DND-41 (cell line): Measurements from ENCODE around the gene BRIP1.

ENCODE experiments used
- ATAC-seq: fragments of 200-7000 bp; cut with Tn5 transposase; 3 replicates; pipeline ENCODE4 v1.9.1; 2021; ENCODE audit warnings: low read depth; ENCODE audit not compliant: insufficient read depth
- DNase-seq: peaks from one replicate; pipeline ENCODE4 v3.0.0-alpha.2; 2020
- H2AFZ ChIP-seq: 2 replicates; pipeline ENCODE4 v1.6.0; 2012; ENCODE audit warnings: low read depth, low read length
- H3K27ac ChIP-seq: 2 replicates; pipeline ENCODE4 v1.5.1; 2012; ENCODE audit warnings: low read length, inconsistent platforms
- H3K27me3 ChIP-seq: fragments of 200-600 bp; sonication (generic); 2 replicates; pipeline ENCODE4 v1.6.0; 2012; ENCODE audit warnings: low read length, mild to moderate bottlenecking, inconsistent platforms; ENCODE audit not compliant: insufficient read depth, poor library complexity
- H3K36me3 ChIP-seq: 2 replicates; pipeline ENCODE4 v1.5.1; 2012; ENCODE audit warnings: low read length, inconsistent platforms; ENCODE audit not compliant: insufficient read depth
- H3K4me1 ChIP-seq: 2 replicates; pipeline ENCODE4 v1.5.1; 2012; ENCODE audit warnings: mild to moderate bottlenecking, low read length; ENCODE audit not compliant: insufficient read depth
- H3K4me2 ChIP-seq: 2 replicates; pipeline ENCODE4 v1.6.0; 2012; ENCODE audit warnings: mild to moderate bottlenecking, moderate library complexity, low read length, inconsistent platforms; ENCODE audit not compliant: insufficient read depth
- H3K4me3 ChIP-seq, 2 experiments: fragments of 200-600 bp in 1 of 2; shearing (Covaris generic) in 1 of 2; 2 replicates each; pipeline ENCODE4 v1.5.1; 2012 to 2016; ENCODE audit warnings: inconsistent platforms in 2 of 2, low read length in 2 of 2, mild to moderate bottlenecking in 2 of 2, low read depth in 1 of 2, moderate library complexity in 1 of 2
- H3K79me2 ChIP-seq: 2 replicates; pipeline ENCODE4 v1.6.0; 2012; ENCODE audit warnings: low read length, inconsistent platforms; ENCODE audit not compliant: insufficient read depth
- H3K9ac ChIP-seq: 2 replicates; pipeline ENCODE4 v1.6.0; 2012; ENCODE audit warnings: low read depth, mild to moderate bottlenecking, inconsistent platforms, low read length, moderate library complexity
- H3K9me3 ChIP-seq: 2 replicates; pipeline ENCODE4 v1.5.1; 2012; ENCODE audit warnings: low read length, moderate library complexity, mild to moderate bottlenecking, inconsistent platforms; ENCODE audit not compliant: insufficient read depth, severe bottlenecking
- H4K20me1 ChIP-seq: 2 replicates; pipeline ENCODE4 v1.6.0; 2012; ENCODE audit warnings: low read length; ENCODE audit not compliant: insufficient read depth
- CTCF ChIP-seq: IDR thresholded peaks from 2 replicates; pipeline ENCODE4 v1.5.1; 2012; ENCODE audit warnings: borderline replicate concordance, low read length, moderate library complexity, mild to moderate bottlenecking; ENCODE audit not compliant: poor library complexity, severe bottlenecking; ENCODE audit errors: extremely low read depth
- EZH2 ChIP-seq: IDR thresholded peaks from 3 replicates; pipeline ENCODE4 v1.6.1; 2012; ENCODE audit warnings: borderline replicate concordance, low read depth, mild to moderate bottlenecking, moderate library complexity, low read length, inconsistent platforms; ENCODE audit not compliant: severe bottlenecking

BRIP1 gene

GRCh38 chr17:61714300-61714699 lies 149.0 kb downstream of the BRIP1 start:
- Histone ChIP-seq H3K36me3 (peaks cover 67% of the 10 kb centered on the region), H3K27me3 (no peaks in the 10 kb centered on the region), H4K20me1 (no peaks in the 10 kb centered on the region), H3K4me3 (no peak overlapping the region), H3K9ac (no peak overlapping the region), H2AFZ (no peak overlapping the region), H3K4me2 (no peak overlapping the region), H3K9me3 (peaks cover 22% of the 10 kb centered on the region), H3K4me1 (no peaks in the 10 kb centered on the region), H3K27ac (no peak overlapping the region), H3K79me2 (no peaks in the 10 kb centered on the region)
- DNase-seq (no peak), ATAC-seq (no peak)
- TF ChIP-seq EZH2 (no peak), CTCF (no peak)

GRCh38 chr17:61713035-61713434 lies 150.3 kb downstream of the BRIP1 start:
- Histone ChIP-seq H2AFZ (no peak overlapping the region), H3K9ac (no peak overlapping the region), H3K36me3 (peaks cover 74% of the 10 kb centered on the region), H3K9me3 (peaks cover 20% of the 10 kb centered on the region), H3K27me3 (no peaks in the 10 kb centered on the region), H3K4me2 (no peak overlapping the region), H3K79me2 (no peaks in the 10 kb centered on the region), H4K20me1 (no peaks in the 10 kb centered on the region), H3K4me1 (no peaks in the 10 kb centered on the region), H3K4me3 (no peak overlapping the region), H3K27ac (no peak overlapping the region)
- ATAC-seq (no peak), DNase-seq (no peak)
- TF ChIP-seq CTCF (no peak), EZH2 (no peak)

GRCh38 chr17:61710546-61710945 lies 152.8 kb downstream of the BRIP1 start:
- DNase-seq (no peak), ATAC-seq (no peak)
- H3K36me3 ChIP-seq = peaks cover 56% of the 10 kb centered on the region
- no peaks in the 10 kb centered on the region for H3K79me2 ChIP-seq
- H3K4me3 ChIP-seq = no peak overlapping the region
- H3K27ac ChIP-seq = no peak overlapping the region
- no peak overlapping the region for H3K9ac ChIP-seq
- H3K27me3 ChIP-seq = no peaks in the 10 kb centered on the region
- no peaks in the 10 kb centered on the region for H3K4me1 ChIP-seq
- TF ChIP-seq EZH2 (no peak), CTCF (no peak)
- H3K9me3 ChIP-seq = peaks cover 4% of the 10 kb centered on the region
- H2AFZ ChIP-seq = no peak overlapping the region
- H3K4me2 ChIP-seq = no peak overlapping the region
- no peaks in the 10 kb centered on the region for H4K20me1 ChIP-seq

- Histone ChIP-seq H3K4me3 (no peak overlapping the region), H4K20me1 (no peaks in the 10 kb centered on the region), H3K9ac (no peak overlapping the region), H2AFZ (no peak overlapping the region), H3K4me2 (no peak overlapping the region), H3K79me2 (no peaks in the 10 kb centered on the region), H3K27me3 (no peaks in the 10 kb centered on the region), H3K27ac (no peak overlapping the region), H3K9me3 (peaks cover 4% of the 10 kb centered on the region), H3K4me1 (no peaks in the 10 kb centered on the region), H3K36me3 (peaks cover 48% of the 10 kb centered on the region)
- ATAC-seq (no peak), DNase-seq (no peak)
- TF ChIP-seq EZH2 (no peak), CTCF (no peak)
Measured at GRCh38 chr17:61709567-61709966, 153.8 kb downstream of the BRIP1 start.
